Activated naive CD8-positive, alpha-beta T cell treated with anti-CD3 and anti-CD28 coated beads, Interleukin-2, amount 50 U/mL, for 16 hours (primary cell): ENCODE data around the gene AQP3.
A peak's percentile ranks its signal among the peaks of the same experiment; 100 is the strongest.
"Not testable (repeated sequence)": the region's sequence is repeated elsewhere in the genome, so short reads cannot be mapped to it uniquely, and the experiment has no call there.

Source experiments
- DNase-seq: peaks from one replicate; pipeline ENCODE4 v3.0.0-alpha.2; 2020; ENCODE audit warnings: low read depth, low spot score

AQP3 gene

GRCh38 chr9:33446946-33447798 is at the start of gene AQP3:
TSS of gene AQP3 (minus strand) at chr9:33447593. CDS start at chr9:33447530, 63 bp downstream.
- no peak for DNase-seq

- not testable (repeated sequence) for DNase-seq
Measured at GRCh38 chr9:33493819-33494218, 46.4 kb upstream of the AQP3 start.

- no peak for DNase-seq
Measured at GRCh38 chr9:33489066-33489465, 41.7 kb upstream of the AQP3 start.

- not testable (repeated sequence) for DNase-seq
Measured at GRCh38 chr9:33485312-33485711, 37.9 kb upstream of the AQP3 start.

- DNase-seq = no peak
Measured at GRCh38 chr9:33480976-33481375, 33.6 kb upstream of the AQP3 start.

GRCh38 chr9:33480106-33480505 is 32.7 kb upstream of the AQP3 start:
- no peak for DNase-seq

GRCh38 chr9:33476503-33476902 is 29.1 kb upstream of the AQP3 start:
- DNase-seq = no peak

GRCh38 chr9:33475357-33475756 is 28.0 kb upstream of the AQP3 start:
- DNase-seq = no peak

- peak; percentile 97 for DNase-seq
Measured at GRCh38 chr9:33473643-33474352, 26.4 kb upstream of the AQP3 start, which contains the start of gene NOL6. TSS of gene NOL6 (minus strand) at chr9:33473924. CDS start at chr9:33473842, 82 bp downstream.

- DNase-seq = no peak
Measured at GRCh38 chr9:33472881-33473615, 25.7 kb upstream of the AQP3 start.

GRCh38 chr9:33472171-33472880 is 24.9 kb upstream of the AQP3 start:
- no peak for DNase-seq

GRCh38 chr9:33471361-33471760 is 24.0 kb upstream of the AQP3 start:
- DNase-seq = no peak

GRCh38 chr9:33469891-33470290 is 22.5 kb upstream of the AQP3 start:
- no peak for DNase-seq

GRCh38 chr9:33468797-33469621 is 21.6 kb upstream of the AQP3 start:
- no peak for DNase-seq

- no peak for DNase-seq
Measured at GRCh38 chr9:33468215-33468730, 20.9 kb upstream of the AQP3 start.

GRCh38 chr9:33467526-33467925 is 20.1 kb upstream of the AQP3 start:
- no peak for DNase-seq

- peak; percentile 42 for DNase-seq
Measured at GRCh38 chr9:33466565-33467495, 19.4 kb upstream of the AQP3 start.

GRCh38 chr9:33465596-33466564 is 18.5 kb upstream of the AQP3 start:
- DNase-seq = no peak
